SKM-1 treated with dmso at 0.1 percent for 144 hours (cell line): Measurements from ENCODE around the gene MYOF.
"Not testable (repeated sequence)": the region's sequence is repeated elsewhere in the genome, so short reads cannot be mapped to it uniquely, and the experiment has no call there.

Experiments used
- DNase-seq: peaks from one replicate; lab custom pipeline; 2025; ENCODE audit not compliant: unreplicated experiment; lab: John Stamatoyannopoulos, UW

Gene MYOF

GRCh38 chr10:93478873-93479272 lies 3.3 kb downstream of the MYOF start:
- no peak for DNase-seq

GRCh38 chr10:93476756-93477155 lies 5.4 kb downstream of the MYOF start:
- no peak for DNase-seq

GRCh38 chr10:93475871-93476270 lies 6.3 kb downstream of the MYOF start:
- DNase-seq: no peak

GRCh38 chr10:93475227-93475626 lies 6.9 kb downstream of the MYOF start:
- DNase-seq: no peak

GRCh38 chr10:93473804-93474472 lies 8.2 kb downstream of the MYOF start:
- no peak for DNase-seq

GRCh38 chr10:93473161-93473560 lies 9.0 kb downstream of the MYOF start:
- DNase-seq: no peak

GRCh38 chr10:93471110-93471651 lies 11.0 kb downstream of the MYOF start:
- no peak for DNase-seq

GRCh38 chr10:93469454-93469853 lies 12.7 kb downstream of the MYOF start:
- no peak for DNase-seq

GRCh38 chr10:93468461-93469213 lies 13.5 kb downstream of the MYOF start:
- no peak for DNase-seq

- not testable (repeated sequence) for DNase-seq
Measured at GRCh38 chr10:93467635-93468034, 14.5 kb downstream of the MYOF start.

- DNase-seq: no peak
Measured at GRCh38 chr10:93465806-93466675, 16.1 kb downstream of the MYOF start.

- no peak for DNase-seq
Measured at GRCh38 chr10:93464776-93465388, 17.3 kb downstream of the MYOF start.

GRCh38 chr10:93463723-93464476 lies 18.2 kb downstream of the MYOF start:
- DNase-seq: peak; percentile 83

GRCh38 chr10:93462881-93463280 lies 19.3 kb downstream of the MYOF start:
- DNase-seq: peak; percentile 74

- no peak for DNase-seq
Measured at GRCh38 chr10:93462371-93462770, 19.8 kb downstream of the MYOF start.

- peak; percentile 15 for DNase-seq
Measured at GRCh38 chr10:93461807-93462178, 20.3 kb downstream of the MYOF start.

GRCh38 chr10:93461109-93461806 lies 20.9 kb downstream of the MYOF start:
- no peak for DNase-seq

GRCh38 chr10:93459466-93459865 lies 22.7 kb downstream of the MYOF start:
- DNase-seq: no peak

GRCh38 chr10:93458821-93459257 lies 23.3 kb downstream of the MYOF start:
- DNase-seq: no peak

GRCh38 chr10:93457511-93457910 lies 24.6 kb downstream of the MYOF start:
- DNase-seq: no peak
